DMS153 treated with DMSO at 0.1 percent for 48 hours (cell line): ENCODE data around the gene GSTA5.
"Not testable (repeated sequence)": the region's sequence is repeated elsewhere in the genome, so short reads cannot be mapped to it uniquely, and the experiment has no call there.

Source experiments
- DNase-seq: peaks from one replicate; lab custom pipeline; 2025; ENCODE audit not compliant: unreplicated experiment; lab: John Stamatoyannopoulos, UW

GSTA5 gene

DNA sequence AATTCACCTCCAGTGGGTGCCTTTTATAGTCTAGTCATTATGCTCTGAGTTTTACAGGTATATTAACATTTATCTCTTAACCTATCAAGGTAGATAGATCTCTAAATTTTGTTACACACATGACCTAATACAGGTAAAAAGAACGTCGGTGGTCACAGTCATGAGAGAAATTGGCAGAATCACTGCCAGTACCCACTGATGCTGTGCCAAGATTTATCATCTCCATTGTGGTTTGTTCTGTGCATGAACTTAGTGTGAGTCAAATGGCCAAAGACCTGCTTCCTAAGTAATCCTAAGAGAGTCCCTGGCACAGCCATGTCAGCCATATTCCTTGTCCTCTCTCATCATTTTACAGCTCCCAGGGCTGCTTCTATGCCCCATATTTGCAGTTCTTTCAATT lies 46.2 kb downstream of the GSTA5 start:
- DNase-seq: not testable (repeated sequence)

DNA sequence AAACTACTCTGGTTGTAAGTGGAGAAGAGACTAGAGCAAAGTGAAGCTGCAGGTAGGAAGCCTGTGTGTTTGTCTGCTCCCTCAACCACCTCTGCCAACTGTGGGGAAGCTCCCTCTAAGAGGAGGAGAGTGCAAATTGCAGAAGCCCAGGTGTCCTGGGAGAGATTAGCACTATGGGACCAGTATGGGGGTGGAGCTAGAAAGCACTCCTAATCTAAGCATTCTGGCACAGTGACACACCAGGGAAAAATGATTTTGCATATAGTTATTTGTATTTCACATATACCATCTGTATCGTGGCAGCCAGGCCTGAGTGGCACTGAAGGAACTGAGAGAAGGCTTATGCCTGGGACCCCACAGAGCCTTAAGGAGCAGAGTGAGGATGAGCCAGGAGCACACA lies 49.8 kb downstream of the GSTA5 start:
- no peak for DNase-seq

DNA sequence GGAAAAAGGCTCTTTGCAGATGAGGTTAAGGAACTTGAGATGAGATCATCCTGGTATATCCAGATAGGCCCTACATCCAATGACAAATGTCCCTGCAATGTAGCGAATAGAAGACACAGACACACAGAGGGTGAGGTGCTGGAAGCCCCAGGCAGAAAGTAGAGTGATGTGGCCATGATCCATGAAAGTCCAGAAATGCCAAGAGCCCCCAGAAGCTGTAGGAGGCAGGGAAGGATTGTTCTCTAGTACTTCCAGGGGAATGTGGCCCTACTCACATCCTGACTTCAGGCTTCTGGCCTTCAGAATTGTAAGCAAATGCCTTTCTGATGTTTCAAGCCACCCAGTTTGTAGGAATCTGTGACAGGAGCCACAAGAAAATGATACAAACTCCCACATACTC lies 51.0 kb downstream of the GSTA5 start:
- DNase-seq: not testable (repeated sequence)

DNA sequence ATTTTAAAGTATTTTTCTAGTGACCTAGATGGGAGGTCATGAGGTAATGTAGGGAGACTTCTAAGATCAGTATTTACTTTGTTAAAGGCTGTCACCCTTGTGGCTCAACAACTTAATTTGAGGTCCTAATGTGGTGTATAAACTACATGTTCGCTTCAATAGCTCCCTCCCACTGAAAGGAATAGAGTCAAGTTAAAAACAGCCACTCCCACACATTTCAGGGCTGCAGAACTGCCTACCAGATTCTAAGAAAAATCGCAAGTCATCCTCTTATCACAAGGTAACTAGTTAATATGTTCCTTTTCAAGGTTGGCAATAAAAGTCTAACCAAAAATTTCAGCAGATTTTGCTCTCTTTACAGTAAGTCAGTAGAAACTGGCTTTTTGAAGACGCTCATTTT lies 52.1 kb downstream of the GSTA5 start:
- no peak for DNase-seq

DNA sequence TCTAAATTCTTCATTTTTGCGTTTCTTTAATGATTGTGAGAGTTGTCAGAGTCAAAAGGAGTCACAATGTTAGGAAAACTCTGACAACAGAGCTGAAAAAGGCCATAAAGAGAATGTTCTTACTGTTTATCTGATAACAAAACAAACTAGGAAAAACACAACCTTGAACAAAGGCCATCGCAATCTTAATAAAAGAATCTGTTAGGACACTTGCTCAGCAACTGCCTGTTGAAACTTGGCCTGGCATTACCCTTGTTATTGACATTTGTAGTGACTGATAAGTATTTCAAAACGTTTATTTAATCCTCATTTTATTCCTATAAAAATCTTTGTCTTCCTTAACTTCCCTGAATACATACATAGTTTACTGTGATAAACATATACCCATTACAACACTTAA lies 52.7 kb downstream of the GSTA5 start:
- DNase-seq: no peak

DNA sequence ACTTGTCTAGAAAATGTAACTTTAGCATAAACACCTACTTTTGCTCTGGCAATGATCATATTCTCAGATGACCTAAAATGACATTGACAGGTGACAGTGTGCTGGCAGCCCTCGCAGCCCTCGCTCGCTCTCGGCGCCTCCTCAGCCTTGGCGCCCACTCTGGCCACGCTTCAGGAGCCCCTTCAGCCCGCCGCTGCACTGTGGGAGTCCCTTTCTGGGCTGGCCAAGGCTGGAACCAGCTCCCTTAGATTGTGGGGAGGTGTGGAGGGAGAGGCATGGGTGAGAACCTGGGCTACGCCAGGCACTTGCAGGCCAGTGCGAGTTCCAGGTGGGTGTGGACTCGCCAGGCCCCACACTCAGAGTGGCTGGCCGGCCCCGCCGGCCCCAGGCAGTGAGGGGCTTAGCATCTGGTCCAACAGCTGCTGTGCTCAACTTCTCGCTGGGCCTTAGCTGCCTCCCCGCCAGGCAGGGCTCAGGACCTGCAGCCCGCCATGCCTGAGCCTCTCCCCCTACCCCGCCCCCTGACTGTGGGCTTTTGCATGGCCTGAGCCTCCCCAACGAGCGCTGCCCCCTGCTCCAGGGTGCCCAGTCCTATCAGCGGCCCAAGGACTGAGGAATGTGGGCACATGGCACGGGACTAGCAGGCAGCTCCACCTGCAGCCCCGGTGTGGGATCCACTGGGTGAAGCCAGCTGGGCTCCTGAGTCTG lies 54.2 kb downstream of the GSTA5 start:
- no peak for DNase-seq

DNA sequence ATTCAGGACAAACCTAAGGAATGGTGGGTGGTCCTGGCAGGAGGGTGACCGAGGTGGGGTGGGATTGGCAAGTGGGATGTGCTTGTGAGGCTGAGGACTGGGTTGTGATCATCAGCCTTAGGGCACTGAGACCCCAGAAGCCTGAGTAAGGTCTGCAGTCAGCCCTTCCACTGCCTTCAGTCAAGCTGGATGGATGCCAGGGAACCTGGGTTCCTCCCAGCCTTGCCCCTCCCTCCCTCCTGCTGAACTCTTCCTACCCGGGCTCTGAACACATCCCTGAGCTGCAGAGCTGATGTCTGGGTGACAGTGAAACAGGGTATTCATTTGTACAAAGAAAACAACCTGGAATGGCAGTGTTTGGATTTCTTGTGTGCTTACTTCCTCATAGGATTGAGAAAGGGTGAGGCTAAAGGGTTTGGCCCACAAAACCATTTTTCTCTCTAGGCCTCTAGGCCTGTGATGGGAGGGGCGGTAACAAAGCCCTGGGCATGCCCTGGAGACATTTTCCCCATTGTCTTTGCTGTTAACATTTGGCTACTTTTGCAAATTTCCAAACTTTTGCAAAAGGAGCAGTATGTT lies 57.8 kb downstream of the GSTA5 start:
- DNase-seq: not testable (repeated sequence)

DNA sequence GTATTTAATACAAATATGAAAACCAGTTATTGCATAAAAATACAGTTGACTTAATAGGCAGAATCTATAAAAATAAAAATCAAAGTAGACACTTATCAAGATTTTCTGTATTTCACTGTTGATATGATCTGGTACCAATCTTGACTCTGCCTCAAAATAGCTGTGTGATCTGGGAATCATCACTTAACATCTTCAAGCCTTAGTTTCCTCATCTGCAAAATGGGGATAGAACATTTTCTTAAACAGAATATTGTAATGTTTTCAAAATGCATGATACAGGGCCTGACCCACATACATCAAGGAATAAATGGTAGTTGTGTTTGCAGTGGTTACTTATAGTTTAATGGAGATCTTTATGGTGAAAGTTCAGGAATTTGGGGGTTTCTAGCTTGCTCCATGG lies 58.4 kb downstream of the GSTA5 start:
- DNase-seq: not testable (repeated sequence)
